Mucosa of gallbladder (tissue), 1 donor: ENCODE measurements around the gene CHKB. TPM values are rescaled to one million over a fixed set of nuclear protein-coding genes. Genes with fewer than 3 reads are reported as not detected.
A peak's percentile ranks its signal among the peaks of the same experiment; 100 is the strongest.

ENCODE experiments used
- DNase-seq: peaks from one replicate; pipeline ENCODE4 v3.0.0-alpha.2; 2020; ENCODE audit warnings: low spot score
- total RNA-seq: library from RNA; stranded (reverse); gene quantifications from one replicate; pipeline ENCODE4 v1.2.1, GENCODE V29; 2021
- donor health status: DM: no; HTN: no; CAD: no.

The CHKB gene
- total RNA-seq, 1 donor from 2014 or later, result 106 TPM

DNA sequence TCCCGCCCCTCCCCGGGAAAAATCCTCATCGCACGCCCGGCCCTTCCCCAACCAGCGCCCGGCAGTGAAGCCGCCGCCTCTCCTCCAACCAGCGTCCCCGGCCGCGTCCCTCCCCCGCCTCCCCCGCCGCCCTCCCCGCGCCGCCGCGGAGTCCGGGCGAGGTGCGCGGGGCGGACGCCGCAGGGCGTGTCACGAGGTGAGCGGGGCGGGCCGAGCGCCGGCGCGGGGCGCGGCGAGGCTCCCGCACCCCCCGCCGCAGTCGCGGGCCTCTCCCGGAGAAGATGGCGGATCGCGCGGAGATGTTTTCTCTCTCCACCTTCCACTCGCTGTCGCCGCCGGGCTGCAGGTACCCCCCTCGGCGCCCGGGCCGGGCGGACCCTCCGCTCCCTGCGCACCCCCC, 17.9 kb upstream of the CHKB start, which contains the start of gene MAPK8IP2:
TSS of gene MAPK8IP2 (plus strand) at position 256 of the 400 bp plus-strand sequence. CDS start at position 282, 26 bp downstream.
- DNase-seq, result no peak

GRCh38 chr22:50599816-50600455, 17.3 kb upstream of the CHKB start:
- peak; percentile 49 for DNase-seq

- DNase-seq, result no peak
These were observed 14.4 kb upstream of the CHKB start for GRCh38 chr22:50597097-50597496.

DNA sequence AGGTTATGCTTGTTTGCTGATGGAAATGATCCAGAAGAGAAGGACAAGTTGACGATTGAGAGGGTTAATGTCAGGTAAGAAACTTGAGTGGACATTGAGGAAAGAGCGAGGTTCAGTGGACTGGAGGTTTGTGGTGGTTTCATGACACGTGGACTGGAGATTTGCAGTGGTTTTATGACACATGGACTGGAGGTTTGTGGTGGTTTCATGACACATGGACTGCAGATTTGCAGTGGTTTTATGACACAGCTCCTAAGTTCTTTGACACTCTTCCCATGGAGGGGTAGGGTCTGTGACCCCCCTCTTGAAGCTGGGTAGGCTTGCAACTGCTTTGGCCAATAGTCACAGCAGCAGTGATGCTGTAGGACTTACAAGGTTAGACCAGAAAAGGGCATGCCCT, 12.5 kb upstream of the CHKB start:
- no peak for DNase-seq

GRCh38 chr22:50587407-50587806, 4.8 kb upstream of the CHKB start:
- DNase-seq, result no peak

DNA sequence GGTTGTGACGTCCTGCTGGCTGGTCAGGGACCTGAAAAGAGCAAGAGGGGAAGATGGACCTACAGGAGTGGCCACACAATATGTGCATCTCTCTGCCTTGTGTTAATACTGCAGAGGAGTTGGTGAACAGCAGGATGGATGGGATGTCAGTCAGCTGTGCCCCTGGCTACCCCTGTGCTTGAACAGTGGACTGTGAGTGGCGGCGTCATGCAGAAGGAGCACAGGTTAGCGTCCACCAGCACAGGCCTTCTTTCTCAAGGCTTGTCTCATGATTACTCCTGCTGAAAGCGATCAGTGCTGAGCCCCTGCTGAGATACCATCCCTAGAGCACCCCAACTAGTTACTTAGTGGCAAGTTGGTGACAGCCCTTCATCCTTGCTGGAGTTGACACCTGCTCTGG, 3.8 kb upstream of the CHKB start:
- no peak for DNase-seq

- no peak for DNase-seq
These were observed 3.1 kb upstream of the CHKB start for GRCh38 chr22:50585781-50586180.

- DNase-seq, result no peak
These were observed 2.6 kb upstream of the CHKB start for GRCh38 chr22:50585238-50585637.

DNA sequence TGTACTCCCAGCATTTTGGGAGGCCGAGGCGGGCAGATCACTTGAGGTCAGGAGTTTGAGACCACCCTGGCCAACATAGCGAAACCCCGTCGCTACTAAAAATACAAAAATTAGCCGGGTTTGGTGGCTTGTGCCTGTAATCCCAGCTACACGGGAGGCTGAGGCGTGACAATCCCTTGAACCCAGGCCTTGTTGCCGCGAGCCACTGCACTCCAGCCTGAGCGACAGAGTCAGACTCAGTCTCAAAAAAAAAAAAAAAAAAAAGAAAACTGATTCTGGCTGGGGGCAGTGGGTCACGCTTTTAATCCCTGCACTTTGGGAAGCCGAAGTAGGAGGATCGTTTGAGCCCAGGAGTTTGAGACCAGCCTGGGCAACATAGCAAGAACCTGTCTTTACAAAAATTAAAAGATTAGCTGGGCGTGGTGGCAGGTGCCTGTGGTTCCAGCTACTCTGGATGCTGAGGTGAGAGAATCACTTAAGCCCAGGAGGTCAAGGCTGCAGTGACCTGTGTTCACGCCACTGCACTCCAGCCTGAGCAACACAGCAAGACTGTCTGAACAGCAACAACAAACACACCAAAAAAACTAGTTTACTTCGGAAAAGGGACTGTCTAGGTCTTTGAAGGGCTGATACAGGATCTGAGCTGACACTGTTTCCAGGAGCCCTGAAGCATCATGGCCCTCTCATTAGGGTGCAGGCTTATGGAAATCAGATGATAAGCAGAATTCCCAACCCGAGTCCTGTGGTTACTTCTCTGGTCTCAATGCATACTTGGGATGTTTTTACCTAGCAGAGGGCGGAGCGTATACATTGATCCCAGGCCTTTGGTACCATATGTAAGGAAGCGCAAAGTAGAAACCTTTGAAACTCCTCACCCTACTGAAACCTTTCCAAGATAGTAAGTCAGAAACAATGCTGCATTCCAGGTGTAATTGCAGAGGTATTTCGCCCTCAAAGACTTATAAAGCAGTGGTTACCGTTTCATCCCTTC, 1.8 kb upstream of the CHKB start:
- no peak for DNase-seq

DNA sequence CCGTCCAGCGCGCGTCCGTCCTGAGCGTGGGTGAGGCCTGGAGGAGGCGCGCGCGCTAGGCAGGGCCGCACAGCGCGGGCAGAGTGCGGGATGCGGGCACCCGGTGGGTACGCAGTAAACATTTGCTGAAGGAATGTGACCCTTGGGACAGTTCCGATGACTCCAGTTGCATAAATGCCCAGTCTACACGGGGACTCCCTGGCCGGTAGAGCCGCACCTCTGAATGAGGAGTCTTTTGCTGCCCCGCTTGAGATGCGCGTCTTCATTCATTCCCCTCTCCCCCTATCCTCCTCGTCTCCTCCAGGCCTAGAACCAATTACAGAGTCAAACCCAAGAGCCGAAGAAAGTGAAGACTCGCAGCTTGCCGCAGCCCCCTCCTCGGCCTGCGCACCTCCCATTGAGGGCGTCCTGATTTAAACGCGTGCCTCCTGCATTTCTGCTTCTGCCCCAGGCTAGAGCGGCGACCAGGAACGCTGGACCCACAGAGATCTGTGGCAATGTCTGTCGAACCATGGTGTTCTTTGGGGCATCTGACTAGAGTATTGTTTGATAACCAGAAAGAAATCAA, 729 bp upstream of the CHKB start:
- no peak for DNase-seq

DNA sequence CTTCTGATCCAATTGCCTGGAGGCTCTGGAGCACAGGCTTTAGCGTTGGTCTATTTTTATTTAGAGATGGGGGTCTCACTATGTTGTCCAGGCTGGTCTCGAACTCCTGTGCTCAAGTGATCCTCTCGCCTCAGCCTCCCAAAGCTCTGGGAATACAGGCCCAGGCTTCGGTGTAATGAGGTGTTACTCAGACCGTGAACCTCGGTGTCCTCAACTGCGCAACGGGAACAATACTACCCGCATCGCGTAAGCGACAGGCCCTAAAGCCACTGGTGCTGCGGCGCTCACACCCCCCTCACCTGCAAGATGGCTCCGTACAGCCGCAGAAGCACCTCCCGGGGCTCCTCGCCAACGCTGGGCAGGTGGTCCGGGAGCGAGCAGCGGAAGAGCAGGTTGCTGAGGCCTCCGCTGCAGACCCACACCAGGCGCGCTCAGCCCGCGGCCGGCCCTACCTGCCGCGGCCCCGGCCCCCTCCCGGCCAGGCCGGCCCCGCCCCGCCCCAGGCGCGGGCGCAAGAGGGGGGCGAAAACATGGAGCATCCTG, 628 bp downstream of the CHKB start:
- DNase-seq, result no peak

GRCh38 chr22:50581031-50581949, 1.4 kb downstream of the CHKB start:
- no peak for DNase-seq

GRCh38 chr22:50579752-50580151, 2.9 kb downstream of the CHKB start:
- DNase-seq, result no peak

GRCh38 chr22:50578776-50579310, 3.8 kb downstream of the CHKB start:
- no peak for DNase-seq

GRCh38 chr22:50577987-50578775, 4.5 kb downstream of the CHKB start, which contains the start of gene CPT1B:
Gene CPT1B (minus strand): TSS chr22:50578427. CDS start chr22:50577915, 512 bp downstream.
- no peak for DNase-seq

- no peak for DNase-seq
These were observed 5.0 kb downstream of the CHKB start for GRCh38 chr22:50577697-50577986.

DNA sequence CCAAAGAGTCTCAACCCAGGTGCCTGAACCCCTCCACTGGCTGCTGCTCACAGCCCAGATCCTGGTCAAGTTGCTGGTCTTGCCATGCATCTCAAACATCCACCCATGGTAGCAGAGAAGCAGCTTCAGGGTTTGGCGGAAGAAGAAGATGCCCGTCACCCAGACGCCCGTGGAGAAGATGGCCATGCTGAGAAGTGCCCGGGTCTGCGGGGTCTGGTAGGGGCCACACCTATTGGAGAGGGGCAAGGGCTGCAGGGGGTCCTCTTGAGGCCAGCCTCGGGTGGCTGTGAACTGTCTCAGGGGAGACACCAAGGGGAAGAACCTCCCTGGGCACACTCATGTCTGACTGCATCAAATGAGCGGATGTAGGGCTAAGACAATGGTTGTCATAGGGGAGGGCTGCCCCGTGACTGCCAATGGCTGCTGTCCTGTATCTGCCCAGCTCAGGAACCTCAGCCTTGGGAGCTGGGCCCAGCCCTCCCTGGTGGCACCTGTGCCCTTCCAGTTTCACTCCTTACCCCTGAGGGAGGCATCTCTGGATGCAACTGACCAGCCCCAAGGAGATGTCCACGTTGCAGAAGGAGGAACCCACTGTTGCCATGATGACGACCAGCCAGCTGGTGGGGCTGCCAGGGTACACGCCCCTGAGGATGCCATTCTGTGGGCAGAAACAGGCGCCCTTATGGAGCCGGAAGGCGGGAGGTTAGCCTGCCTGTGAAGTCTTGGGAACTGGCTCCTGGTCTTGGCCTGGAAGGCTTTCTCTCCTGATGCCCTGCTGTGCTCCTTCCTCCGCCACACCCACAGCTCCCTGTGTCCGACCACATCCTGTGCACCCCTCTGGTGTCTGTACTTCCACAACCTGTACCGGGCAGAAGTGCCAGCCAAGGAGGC, 5.6 kb downstream of the CHKB start:
- no peak for DNase-seq

- no peak for DNase-seq
These were observed 6.6 kb downstream of the CHKB start for GRCh38 chr22:50576070-50576469.

DNA sequence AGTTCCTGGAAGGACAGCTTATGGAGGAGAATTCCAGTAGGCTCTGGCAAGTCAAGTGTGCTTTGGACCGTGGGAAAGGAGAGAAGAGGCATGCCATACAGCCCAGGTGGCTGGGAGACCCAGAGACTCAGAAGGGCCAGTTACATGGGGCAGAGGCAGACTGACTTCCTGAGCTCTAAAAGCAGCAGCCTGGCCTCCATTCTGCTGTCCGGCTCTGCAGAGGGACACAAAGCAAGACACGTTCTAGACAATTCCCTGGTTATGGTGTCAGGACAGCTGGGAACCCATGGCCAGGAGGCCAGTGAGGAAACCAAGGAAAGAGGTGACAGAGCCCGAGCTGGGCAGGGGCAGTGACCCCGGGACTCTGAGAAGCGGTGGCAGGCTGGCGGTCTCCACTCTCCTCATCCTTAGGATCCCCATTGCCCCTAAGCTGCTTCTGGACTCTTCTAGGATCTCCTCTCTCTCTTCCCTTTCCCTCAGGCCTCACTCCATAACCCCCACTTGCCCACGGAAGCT, 7.2 kb downstream of the CHKB start:
- no peak for DNase-seq
